GM23248 (cell line): ENCODE measurements around the gene AMPH.

Experiments
- EZH2 ChIP-seq: fragments of 200-600 bp; sonication (generic); IDR thresholded peaks from 2 replicates; pipeline ENCODE4 v1.6.1; 2018; ENCODE audit warnings: antibody characterized with exemption, mild to moderate bottlenecking; ENCODE audit not compliant: insufficient read depth, poor library complexity, severe bottlenecking
- EZH2phosphoT487 ChIP-seq: fragments of 200-600 bp; sonication (generic); IDR thresholded peaks from 2 replicates; pipeline ENCODE4 v1.6.1; 2018; ENCODE audit warnings: antibody characterized with exemption, moderate library complexity, mild to moderate bottlenecking, low read depth; ENCODE audit not compliant: insufficient read depth

GRCh38 chr7:38448054-38448453, 183.1 kb downstream of the AMPH start:
- TF ChIP-seq EZH2 = no peak
- no peak for TF ChIP-seq EZH2phosphoT487
